ENCODE data around the gene CD48.
A peak's percentile ranks its signal among the peaks of the same experiment; 100 is the strongest.

CD48 gene

GRCh38 chr1:160646711-160647328 lies 64.8 kb downstream of the CD48 start, which contains the start of gene SLAMF1:
Gene SLAMF1, minus strand, starts transcription at chr1:160647044. Its CDS starts 99 bp downstream, at chr1:160646945.
- no peak for DNase-seq

- no peak for DNase-seq
Measured at GRCh38 chr1:160646180-160646579, 65.4 kb downstream of the CD48 start.

- DNase-seq: no peak
Measured at GRCh38 chr1:160645386-160646130, 66.1 kb downstream of the CD48 start.

DNA sequence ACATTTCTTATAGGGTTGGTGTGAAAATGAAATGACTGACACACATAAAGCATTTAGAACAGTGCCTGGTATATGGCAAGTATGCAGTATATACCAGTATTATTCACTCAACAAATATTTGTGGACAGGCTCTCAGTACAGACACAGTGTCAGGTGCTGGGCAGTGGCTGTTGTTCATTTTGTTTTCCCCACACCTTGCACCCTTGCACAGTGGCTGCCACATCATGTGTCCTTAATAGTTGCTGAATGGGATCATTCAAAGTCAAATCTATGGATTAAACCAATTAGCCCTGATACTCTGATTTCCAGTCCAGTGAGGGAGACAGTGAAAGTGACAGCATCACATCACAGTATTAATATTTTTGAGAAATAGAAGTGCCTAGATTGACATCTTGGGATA lies 67.2 kb downstream of the CD48 start:
- DNase-seq: no peak

GRCh38 chr1:160643138-160643537 lies 68.5 kb downstream of the CD48 start:
- DNase-seq: peak; percentile 7 to 32

GRCh38 chr1:160642281-160642644 lies 69.4 kb downstream of the CD48 start:
- DNase-seq: no peak

- DNase-seq: no peak
Measured at GRCh38 chr1:160641323-160642280, 70.0 kb downstream of the CD48 start.

GRCh38 chr1:160640359-160641123 lies 71.1 kb downstream of the CD48 start:
- no peak for DNase-seq

- no peak for DNase-seq
Measured at GRCh38 chr1:160639652-160640051, 72.0 kb downstream of the CD48 start.

DNA sequence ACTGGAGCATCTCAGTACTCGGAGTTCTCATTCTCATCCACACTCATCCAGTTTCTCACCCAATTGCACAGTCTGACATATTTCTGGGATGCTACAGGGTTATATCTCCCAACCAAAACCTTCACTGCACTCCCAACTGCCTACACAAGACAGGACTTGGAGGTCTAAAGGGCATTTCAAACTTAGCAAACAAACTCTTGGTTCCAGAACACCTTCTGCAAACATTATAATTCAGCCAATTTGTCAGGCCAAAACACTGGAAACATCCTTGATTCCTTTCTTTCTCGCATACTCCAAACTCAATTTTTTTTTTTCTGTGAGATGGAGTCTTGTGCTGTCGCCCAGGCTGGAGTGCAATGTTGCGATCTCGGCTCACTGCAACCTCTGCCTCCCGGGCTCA lies 72.7 kb downstream of the CD48 start:
- no peak for DNase-seq

DNA sequence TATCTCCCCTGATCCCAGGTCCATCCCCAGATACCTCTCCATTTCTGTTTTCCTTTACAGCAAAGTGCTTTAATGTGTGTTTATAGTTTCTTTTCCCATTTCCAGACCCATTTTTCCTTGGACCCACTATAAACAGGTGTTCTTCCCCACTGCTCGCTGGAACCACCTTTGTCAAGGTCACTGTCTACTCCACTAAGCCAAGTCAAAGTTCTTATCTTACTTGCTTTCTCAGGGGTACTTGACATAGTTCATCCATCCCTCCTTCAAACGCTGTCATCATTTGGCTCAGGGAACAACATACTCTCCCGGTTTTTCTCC lies 73.1 kb downstream of the CD48 start:
- DNase-seq: no peak

GRCh38 chr1:160637821-160638539 lies 73.6 kb downstream of the CD48 start:
- no peak for DNase-seq

DNA sequence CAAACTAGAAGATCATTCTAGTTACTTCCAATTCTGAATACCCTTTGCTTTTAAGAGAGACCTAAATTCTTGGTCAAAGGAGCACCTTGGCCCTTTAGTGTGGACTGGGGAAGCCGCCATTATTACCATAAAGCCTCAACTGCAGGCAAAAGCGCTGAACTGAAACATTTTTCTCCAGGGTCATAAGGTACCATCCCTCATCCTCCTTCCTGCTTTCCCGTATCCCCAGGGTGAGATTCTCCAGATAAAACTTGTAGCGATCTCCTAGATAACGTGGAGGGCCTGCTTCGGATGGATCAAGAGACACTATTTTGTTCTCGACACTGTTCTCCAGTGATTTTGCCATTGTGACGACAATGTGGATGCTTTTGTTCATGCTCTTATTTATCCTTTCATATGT lies 74.6 kb downstream of the CD48 start:
- DNase-seq: no peak

- no peak for DNase-seq
Measured at GRCh38 chr1:160636547-160636946, 75.1 kb downstream of the CD48 start.

DNA sequence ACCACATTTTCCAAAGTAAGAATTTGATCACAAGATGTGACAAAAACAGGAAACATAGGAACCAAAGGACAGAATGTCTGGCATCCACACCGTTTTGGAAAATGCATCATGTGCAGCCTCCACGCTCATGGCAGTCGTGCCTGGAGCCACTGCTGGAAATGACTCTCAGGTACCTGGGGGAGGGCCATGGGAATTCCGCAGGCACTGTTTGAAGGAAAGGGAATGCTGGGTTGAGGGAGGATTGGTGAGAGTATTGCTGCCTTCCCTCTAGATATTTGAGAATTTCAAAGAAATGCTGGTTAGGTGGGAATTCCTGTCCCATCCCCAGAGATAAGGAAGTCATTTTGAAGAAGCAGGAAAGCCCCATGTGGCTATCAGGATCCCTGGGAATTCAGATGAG lies 75.5 kb downstream of the CD48 start:
- DNase-seq: no peak

- no peak for DNase-seq
Measured at GRCh38 chr1:160634543-160635491, 76.8 kb downstream of the CD48 start.

DNA sequence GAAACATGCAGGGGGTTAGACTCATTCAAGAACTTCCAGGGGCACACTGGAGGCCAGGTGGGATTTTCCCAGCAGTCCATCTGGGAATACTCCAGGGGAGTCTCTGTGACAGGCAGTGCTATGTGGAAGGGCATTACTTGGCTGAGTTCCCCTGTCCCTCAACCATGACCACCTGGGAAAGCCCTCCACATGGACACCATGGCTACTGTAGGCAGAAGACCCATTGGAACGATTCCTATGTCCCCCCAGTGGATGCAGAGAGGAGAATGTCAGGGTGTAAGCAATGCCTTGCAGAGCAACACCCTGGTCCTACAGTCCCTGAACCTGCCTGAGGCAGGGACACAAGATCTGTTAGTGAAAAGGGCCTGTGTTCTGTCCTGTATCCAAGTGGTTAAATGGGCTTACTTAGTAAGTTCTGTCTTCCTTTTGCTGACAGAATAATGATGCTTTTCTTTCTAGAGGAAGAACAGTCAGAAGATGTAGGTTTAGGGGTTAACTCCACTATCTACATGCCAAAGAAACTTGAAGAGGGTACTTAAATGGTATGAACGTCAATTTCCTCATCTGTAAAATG lies 78.2 kb downstream of the CD48 start:
- DNase-seq: no peak

GRCh38 chr1:160631983-160632625 lies 79.5 kb downstream of the CD48 start:
- no peak for DNase-seq

GRCh38 chr1:160630523-160631451 lies 80.8 kb downstream of the CD48 start:
- peak; percentile 65 to 68 for DNase-seq
